Testis (tissue), 3 donors: Measurements from ENCODE around the gene PUM1. TPM values are rescaled to one million over a fixed set of nuclear protein-coding genes. Genes with fewer than 3 reads are reported as not detected.

Source experiments
- DNase-seq: peaks from one replicate; pipeline ENCODE4 v3.0.0-alpha.2; 2019
- H3K27ac ChIP-seq, 2 donors: fragments of 200-600 bp; sonication (generic); one replicate each; pipeline ENCODE4 v1.5.1; 2019
- H3K27me3 ChIP-seq: fragments of 200-600 bp; sonication (generic); one replicate; pipeline ENCODE4 v1.5.1; 2019
- H3K36me3 ChIP-seq: fragments of 200-600 bp; sonication (generic); one replicate; pipeline ENCODE4 v1.5.1; 2017; ENCODE audit warnings: low read depth; ENCODE audit errors: missing control alignments
- H3K4me1 ChIP-seq: fragments of 200-600 bp; sonication (generic); one replicate; pipeline ENCODE4 v1.5.1; 2019
- H3K4me3 ChIP-seq, 2 donors: fragments of 200-600 bp; sonication (generic); one replicate each; pipeline ENCODE4 v1.5.1; 2017 to 2019
- H3K9me3 ChIP-seq: fragments of 200-600 bp; sonication (generic); one replicate; pipeline ENCODE4 v1.5.1; 2017
- CTCF ChIP-seq, 3 experiments: fragments of 450-650 bp in 2 of 3; fragments of 200-600 bp in 1 of 3; sonication (generic) in 1 of 3; IDR thresholded peaks; one replicate each; pipeline ENCODE4 v1.5.1; 2016 to 2019; ENCODE audit warnings: antibody characterized with exemption in 3 of 3, mild to moderate bottlenecking in 2 of 3, moderate library complexity in 1 of 3
- POLR2A ChIP-seq: fragments of 450-650 bp; IDR thresholded peaks from one replicate; pipeline ENCODE4 v1.6.1; 2017; ENCODE audit warnings: antibody characterized with exemption, mild to moderate bottlenecking, moderate library complexity
- WGBS, 2 donors: methylation state at CpG; one replicate each; pipeline ENCODE4 v1.1.5; 2018; 5-methylcytosine and 5-hydroxymethylcytosine counted together
- intact Hi-C: fragments of 100-400 bp; cut with DNase I; formaldehyde crosslinking; loops from one replicate; pipeline ENCODE4 v1.15.1; 2023; ENCODE audit warnings: low total_unique reads
- polyA plus RNA-seq: library from polyadenylated mRNA; stranded (reverse); fragments of 350-450 nt; fragmentation: Illumina TruSeq; extraction: RNeasy Lipid Tissue Mini Kit (QIAGEN cat#74804); gene quantifications from one replicate; pipeline ENCODE4 v1.2.3, GENCODE V29; 2014; ENCODE audit warnings: low read depth, low replicate concordance; ENCODE audit not compliant: insufficient read depth
- total RNA-seq, 2 donors: library from RNA; depleted of rRNA; stranded (reverse); fragments of >200 nt; gene quantifications; one replicate each; pipeline ENCODE4 v1.2.3, GENCODE V29; 2016

Gene PUM1
- total and polyA plus RNA-seq, 3 donors from 2014 or later = 41.3 to 89.0 (median 70.5) TPM

GRCh38 chr1:30887485-30888315 lies 177.8 kb downstream of the PUM1 start:
- Histone ChIP-seq H3K4me3 (no peak overlapping the region), H3K27ac (peak overlapping the region in 1 of 2 donors; percentile 29), H3K36me3 (no peaks in the 10 kb centered on the region), H3K4me1 (peaks cover 4% of the 10 kb centered on the region), H3K9me3 (no peaks in the 10 kb centered on the region), H3K27me3 (no peaks in the 10 kb centered on the region)
- intact Hi-C loops = no loop called here
- TF ChIP-seq POLR2A = no peak
- TF ChIP-seq CTCF (IDR thresholded peaks at IDR 0.05) = no peak
- 65 to 75% methylated on average over 10 of the region's 10 CpGs for WGBS, 2 donors
- no peak for DNase-seq

DNA sequence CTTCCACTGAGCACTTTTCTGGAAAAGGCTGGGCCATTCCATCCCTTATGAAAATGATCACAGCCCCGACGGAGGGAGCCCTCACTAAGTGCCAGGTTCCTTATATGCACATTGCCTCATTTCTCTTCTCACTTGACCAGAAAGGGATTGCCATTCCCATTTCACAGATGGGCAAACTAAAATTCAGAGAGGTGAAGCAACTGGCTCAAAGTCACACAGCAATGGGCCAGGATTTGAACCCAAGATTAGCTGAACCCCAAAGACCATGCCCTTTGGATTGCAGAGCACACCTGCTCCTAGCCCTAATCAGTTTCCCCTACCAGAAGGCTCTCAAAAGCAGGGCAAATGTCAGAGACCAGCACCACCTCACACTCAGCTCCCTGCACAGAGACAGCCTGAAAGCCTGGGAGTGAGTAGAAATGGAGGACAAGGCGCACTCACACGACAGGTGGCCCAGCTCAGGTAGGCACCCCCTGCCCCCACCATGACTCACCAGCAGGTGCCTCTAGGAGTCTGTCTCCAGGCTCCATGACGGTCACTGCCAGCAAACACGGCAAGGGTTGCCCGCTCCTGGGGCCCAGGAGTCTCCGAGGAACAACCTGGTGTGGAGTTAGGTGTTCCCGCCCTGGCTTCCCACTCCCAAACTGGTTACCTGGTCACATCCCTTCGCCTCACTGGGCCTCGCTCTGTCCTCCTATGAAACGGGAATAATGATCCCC lies 178.6 kb downstream of the PUM1 start:
- Histone ChIP-seq H3K27ac (no peak overlapping the region), H3K9me3 (no peaks in the 10 kb centered on the region), H3K27me3 (no peaks in the 10 kb centered on the region), H3K4me3 (no peak overlapping the region), H3K4me1 (peaks cover 4% of the 10 kb centered on the region), H3K36me3 (no peaks in the 10 kb centered on the region)
- 93 to 95% methylated on average over 9 to 12 of the region's 12 CpGs for WGBS, 2 donors
- TF ChIP-seq CTCF (IDR thresholded peaks at IDR 0.05) (no peak), POLR2A (no peak)
- no peak for DNase-seq
- intact Hi-C loops = no loop called here

DNA sequence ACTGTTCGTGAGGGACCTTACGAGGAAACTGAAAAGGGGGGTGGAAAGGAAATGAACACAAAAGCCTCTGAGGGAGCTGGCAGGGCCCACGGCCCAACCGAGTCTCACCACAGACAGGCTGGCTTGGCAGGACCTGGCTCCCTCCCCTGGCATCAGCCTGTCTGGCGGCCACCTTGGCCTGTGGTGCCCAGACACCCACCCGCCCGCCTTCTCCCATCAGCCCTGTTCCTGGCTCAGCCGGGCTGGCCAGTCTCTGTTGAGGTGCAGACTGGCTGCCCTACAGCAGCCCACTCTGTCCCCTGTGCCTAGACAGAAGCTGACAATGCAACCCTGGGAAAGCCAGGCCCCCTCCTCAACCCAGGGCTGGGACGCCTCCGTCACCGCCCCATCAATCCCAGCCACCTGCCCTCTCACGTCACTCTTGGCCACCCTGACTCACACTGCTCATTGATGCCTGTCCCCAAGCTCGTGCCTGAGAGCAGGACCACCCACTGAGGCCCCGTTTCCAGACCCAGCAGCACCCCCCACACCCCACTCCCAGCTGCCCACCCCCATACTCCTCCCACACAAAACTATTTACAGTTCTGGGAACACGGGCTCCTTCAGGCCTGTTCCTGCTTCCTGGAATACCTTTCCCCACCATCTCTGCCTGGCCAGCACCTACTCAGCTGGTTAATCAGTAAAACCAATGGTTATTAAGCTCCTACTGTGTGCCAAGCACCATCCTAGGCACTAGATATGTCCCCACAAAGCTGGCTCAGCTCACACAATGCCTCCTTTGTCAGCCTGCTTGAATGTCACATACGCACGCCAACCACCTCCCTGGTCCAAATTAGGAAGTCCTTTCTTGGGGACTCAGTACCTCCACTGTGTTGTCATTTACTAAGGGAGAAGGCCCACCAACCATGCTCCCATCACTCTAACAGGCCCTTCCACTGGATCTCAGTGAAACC lies 179.7 kb downstream of the PUM1 start:
- Histone ChIP-seq H3K9me3 (no peaks in the 10 kb centered on the region), H3K4me3 (no peak overlapping the region), H3K36me3 (no peaks in the 10 kb centered on the region), H3K27ac (no peak overlapping the region), H3K4me1 (peaks cover 4% of the 10 kb centered on the region), H3K27me3 (no peaks in the 10 kb centered on the region)
- TF ChIP-seq CTCF (IDR thresholded peaks at IDR 0.05) (no peak), POLR2A (no peak)
- 72% methylated on average over 17 of the region's 17 CpGs for WGBS, 2 donors
- DNase-seq = no peak
- intact Hi-C loops = no loop called here

- H3K27ac ChIP-seq = no peak overlapping the region
- H3K9me3 ChIP-seq = no peaks in the 10 kb centered on the region
- WGBS, 2 donors = 84 to 88% methylated on average over 5 of the region's 5 CpGs
- H3K27me3 ChIP-seq = no peaks in the 10 kb centered on the region
- DNase-seq = no peak
- intact Hi-C loops = no loop called here
- no peak overlapping the region for H3K4me3 ChIP-seq
- peaks cover 4% of the 10 kb centered on the region for H3K4me1 ChIP-seq
- H3K36me3 ChIP-seq = no peaks in the 10 kb centered on the region
- TF ChIP-seq POLR2A (no peak), CTCF (IDR thresholded peaks at IDR 0.05) (no peak)
Measured at GRCh38 chr1:30884723-30885122, 180.8 kb downstream of the PUM1 start.
